Smooth muscle cell (in vitro differentiated cells): ENCODE measurements around the gene F2. TPM values are rescaled to one million over a fixed set of nuclear protein-coding genes. Genes with fewer than 3 reads are reported as not detected.

ENCODE experiments used
- microRNA-seq: library from miRNA; unstranded; fragments of <30 nt; microRNA quantifications from one replicate; pipeline ENCODE4, GENCODE V29; 2016; ENCODE audit warnings: borderline number of aligned reads
- polyA plus RNA-seq: library from polyadenylated mRNA; unstranded; fragments of >200 nt; fragmentation: Nextera tagmentation; extraction: Ambion mirVana; gene quantifications from 2 replicates; pipeline ENCODE4 v1.2.1, GENCODE V29; 2016
- small RNA-seq: library from RNA; depleted of rRNA; stranded (forward); fragments of <200 nt; gene quantifications from one replicate; pipeline ENCODE3, GENCODE V24; 2014
- total RNA-seq: library from RNA; depleted of rRNA; stranded (reverse); fragments of >200 nt; gene quantifications from 2 replicates; pipeline ENCODE4 v1.2.3, GENCODE V29; 2014

The F2 gene
- total and polyA plus RNA-seq, 2 experiments from 2014 or later: 0.21 to 0.27 TPM

Small RNA genes lying within 50 kb of the gene (microRNA-seq; reads per million reads assigned to microRNA genes)
- gene MIR5582: 2.3 reads per million

Small RNA genes lying within 50 kb of the gene (small RNA-seq; reads per million reads assigned to genes)
- gene MIR5582: not detected
- not detected for gene RF00573
- 112 reads per million, percentile 98 among the genes with 10 or more reads in this experiment for gene SNORD67

Other genes with a start within 250 kb of the F2 start
- 24.2 and 38.3 TPM in 2 replicates for gene AMBRA1, start 125.2 kb upstream of the F2 start, total RNA-seq
- gene AMBRA1, start 125.2 kb upstream of the F2 start, polyA plus RNA-seq: 10.3 and 11.5 TPM in 2 replicates
- gene HARBI1, start 102.0 kb upstream of the F2 start, total RNA-seq: 2.5 and 2.9 TPM in 2 replicates
- 2.4 and 5.1 TPM in 2 replicates for gene HARBI1, start 102.0 kb upstream of the F2 start, polyA plus RNA-seq
- gene ATG13, start 101.7 kb upstream of the F2 start, total RNA-seq: 60.2 and 96.5 TPM in 2 replicates
- 65.6 and 66.3 TPM in 2 replicates for gene ATG13, start 101.7 kb upstream of the F2 start, polyA plus RNA-seq
- gene ARHGAP1, start 18.6 kb upstream of the F2 start, total RNA-seq: 31.0 and 40.9 TPM in 2 replicates
- gene ARHGAP1, start 18.6 kb upstream of the F2 start, polyA plus RNA-seq: 92.8 and 98.4 TPM in 2 replicates
- gene ZNF408, start 18.2 kb upstream of the F2 start, total RNA-seq: 6.2 and 13.3 TPM in 2 replicates
- gene ZNF408, start 18.2 kb upstream of the F2 start, polyA plus RNA-seq: 15.8 and 24.1 TPM in 2 replicates
- 57.0 and 63.5 TPM in 2 replicates for gene CKAP5, start 127.1 kb downstream of the F2 start, total RNA-seq
- 24.5 and 30.7 TPM in 2 replicates for gene CKAP5, start 127.1 kb downstream of the F2 start, polyA plus RNA-seq
- 13.6 and 14.8 TPM in 2 replicates for gene LRP4, start 199.3 kb downstream of the F2 start, total RNA-seq
- 7.1 and 10.4 TPM in 2 replicates for gene LRP4, start 199.3 kb downstream of the F2 start, polyA plus RNA-seq
- 26.4 and 37.4 TPM in 2 replicates for gene CSTPP1, start 217.5 kb downstream of the F2 start, total RNA-seq
- 44.8 and 45.9 TPM in 2 replicates for gene CSTPP1, start 217.5 kb downstream of the F2 start, polyA plus RNA-seq